SH-SY5Y (cell line): Measurements from ENCODE around the gene PTPRG.

Experiments
- GATA2 ChIP-seq: IDR thresholded peaks from 2 replicates; pipeline ENCODE4 v1.6.1; 2011; ENCODE audit warnings: mild to moderate bottlenecking, low read depth, low read length
- GATA3 ChIP-seq: IDR thresholded peaks from 2 replicates; pipeline ENCODE4 v1.6.1; 2011; ENCODE audit warnings: low read depth, mild to moderate bottlenecking, low read length, moderate library complexity

The PTPRG gene

GRCh38 chr3:61591300-61591699 is 29.9 kb downstream of the PTPRG start:
- TF ChIP-seq GATA3: no peak
- TF ChIP-seq GATA2: no peak

GRCh38 chr3:61593446-61594029 is 32.2 kb downstream of the PTPRG start:
- TF ChIP-seq GATA3: no peak
- TF ChIP-seq GATA2: no peak

GRCh38 chr3:61594144-61594963 is 33.0 kb downstream of the PTPRG start:
- TF ChIP-seq GATA3 (no peak), GATA2 (no peak)

- TF ChIP-seq GATA3 (no peak), GATA2 (no peak)
These were observed 33.6 kb downstream of the PTPRG start for GRCh38 chr3:61594964-61595285.

GRCh38 chr3:61595288-61595687 is 33.9 kb downstream of the PTPRG start:
- TF ChIP-seq GATA2: no peak
- TF ChIP-seq GATA3: no peak

- TF ChIP-seq GATA3 (no peak), GATA2 (no peak)
These were observed 34.5 kb downstream of the PTPRG start for GRCh38 chr3:61595826-61596225.

GRCh38 chr3:61597906-61598305 is 36.5 kb downstream of the PTPRG start:
- TF ChIP-seq GATA2: no peak
- no peak for TF ChIP-seq GATA3

GRCh38 chr3:61600195-61600594 is 38.8 kb downstream of the PTPRG start:
- no peak for TF ChIP-seq GATA3
- no peak for TF ChIP-seq GATA2

GRCh38 chr3:61601831-61602230 is 40.5 kb downstream of the PTPRG start:
- no peak for TF ChIP-seq GATA2
- TF ChIP-seq GATA3: no peak

GRCh38 chr3:61602466-61602865 is 41.1 kb downstream of the PTPRG start:
- no peak for TF ChIP-seq GATA3

GRCh38 chr3:61605589-61606175 is 44.3 kb downstream of the PTPRG start:
- TF ChIP-seq GATA3: no peak
- TF ChIP-seq GATA2: no peak

- TF ChIP-seq GATA3: no peak
- no peak for TF ChIP-seq GATA2
These were observed 44.8 kb downstream of the PTPRG start for GRCh38 chr3:61606196-61606595.

GRCh38 chr3:61608072-61608471 is 46.7 kb downstream of the PTPRG start:
- TF ChIP-seq GATA3 (no peak), GATA2 (no peak)

- TF ChIP-seq GATA2 (no peak), GATA3 (no peak)
These were observed 47.3 kb downstream of the PTPRG start for GRCh38 chr3:61608711-61609110.

GRCh38 chr3:61610316-61610715 is 48.9 kb downstream of the PTPRG start:
- no peak for TF ChIP-seq GATA2
- no peak for TF ChIP-seq GATA3
